ENCODE results near the gene CENPV. TPM values are rescaled to one million over a fixed set of nuclear protein-coding genes. Genes with fewer than 3 reads are reported as not detected.

The CENPV gene
- polyA plus RNA-seq, 3 donors from 2014 or later = 14.2 to 28.1 (median 23.1) TPM

GRCh38 chr17:16294560-16294959 is 58.7 kb downstream of the CENPV start:
- no peaks in the 10 kb centered on the region for H3K27me3 Mint-ChIP-seq (ENCODE audit: low read depth in 3 of 3)
- no peak for DNase-seq
- no peak overlapping the region for H3K4me3 Mint-ChIP-seq
- no peak overlapping the region for H3K27ac Mint-ChIP-seq
- H3K4me1 Mint-ChIP-seq = peaks cover 0 to 3% of the 10 kb centered on the region in 2 donors
- no peaks in the 10 kb centered on the region for H3K9me3 Mint-ChIP-seq
- H3K36me3 Mint-ChIP-seq = peaks cover 0 to 6% (median 0%) of the 10 kb centered on the region in 3 donors

GRCh38 chr17:16293931-16294330 is 59.3 kb downstream of the CENPV start:
- Mint-ChIP-seq H3K36me3 (peaks cover 0 to 6% (median 0%) of the 10 kb centered on the region in 3 donors), H3K27me3 (ENCODE audit: low read depth in 3 of 3) (no peaks in the 10 kb centered on the region), H3K4me3 (no peak overlapping the region), H3K27ac (peak overlapping the region in 1 of 6 donors; percentile 75), H3K4me1 (peaks cover 6 to 8% of the 10 kb centered on the region in 2 donors), H3K9me3 (no peaks in the 10 kb centered on the region)
- no peak for DNase-seq

Other genes starting within 250 kb of the CENPV start
- 100 to 1,000 TPM in 1 of 3 donors, 10 to 100 TPM in 2; 18.8 to 192 (median 35.0) TPM for gene NCOR1, start 137.9 kb downstream of the CENPV start, polyA plus RNA-seq
- gene PIGL, start 136.3 kb downstream of the CENPV start, polyA plus RNA-seq = 10 to 100 TPM in 1 of 3 donors, 1 to 10 TPM in 2; 4.1 to 12.4 (median 4.4) TPM
- 1,000 to 10,000 TPM; 3,354 to 4,873 (median 3,832) TPM for gene UBB, start 27.6 kb upstream of the CENPV start, polyA plus RNA-seq
- gene TRPV2, start 62.1 kb upstream of the CENPV start, polyA plus RNA-seq = 100 to 1,000 TPM; 151 to 206 (median 202) TPM
- gene LRRC75A, start 138.7 kb upstream of the CENPV start, polyA plus RNA-seq = 1 to 10 TPM in 2 of 3 donors, under 1 TPM in 1; 0.93 to 2.1 (median 1.3) TPM
- gene ZNF287, start 215.7 kb upstream of the CENPV start, polyA plus RNA-seq = 10 to 100 TPM in 1 of 3 donors, 1 to 10 TPM in 2; 9.3 to 10.8 (median 9.5) TPM

All from immature natural killer cell (primary cell).